Astrocyte of the spinal cord (primary cell): Measurements from ENCODE around the gene TAF3.

Source experiments
- DNase-seq: peaks from one replicate; pipeline ENCODE4 v3.0.0; 2011; ENCODE audit warnings: low read depth, low spot score
- H3K4me3 ChIP-seq: 2 replicates; pipeline ENCODE4 v1.5.1; 2011; ENCODE audit warnings: low read depth, mild to moderate bottlenecking, low read length, moderate library complexity
- in situ Hi-C: cut with HindIII; loops from 2 replicates; pipeline ENCODE4 v1.10.0; 2017; ENCODE audit warnings: low sequenced_read_pairs
- TF ChIP-seq, protein P1 (sequence below): IDR thresholded peaks from 2 replicates; pipeline ENCODE4 v1.5.1; 2012; ENCODE audit warnings: low read depth, mild to moderate bottlenecking, low read length, inconsistent platforms

The TAF3 gene

DNA sequence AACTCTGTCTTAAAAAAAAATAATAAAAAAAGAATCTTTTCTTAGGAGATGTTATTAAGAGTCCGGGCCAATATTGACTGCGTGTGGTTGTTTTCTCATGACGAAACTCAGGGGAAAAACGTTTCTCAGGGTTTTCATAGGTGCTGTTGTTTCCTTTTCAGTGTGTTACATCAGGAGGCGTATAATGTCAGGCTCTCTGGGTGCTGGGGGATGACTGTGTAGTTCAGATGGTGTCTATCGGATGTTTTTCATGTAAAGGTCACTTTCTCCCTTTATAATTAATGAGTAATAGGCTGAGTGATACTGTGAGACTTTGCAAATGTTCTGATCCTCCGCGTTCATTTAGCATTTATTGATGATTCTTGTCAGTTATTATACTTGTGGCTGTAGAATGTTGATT lies 84.1 kb downstream of the TAF3 start:
- no peak for DNase-seq
- TF ChIP-seq, protein P1, sequence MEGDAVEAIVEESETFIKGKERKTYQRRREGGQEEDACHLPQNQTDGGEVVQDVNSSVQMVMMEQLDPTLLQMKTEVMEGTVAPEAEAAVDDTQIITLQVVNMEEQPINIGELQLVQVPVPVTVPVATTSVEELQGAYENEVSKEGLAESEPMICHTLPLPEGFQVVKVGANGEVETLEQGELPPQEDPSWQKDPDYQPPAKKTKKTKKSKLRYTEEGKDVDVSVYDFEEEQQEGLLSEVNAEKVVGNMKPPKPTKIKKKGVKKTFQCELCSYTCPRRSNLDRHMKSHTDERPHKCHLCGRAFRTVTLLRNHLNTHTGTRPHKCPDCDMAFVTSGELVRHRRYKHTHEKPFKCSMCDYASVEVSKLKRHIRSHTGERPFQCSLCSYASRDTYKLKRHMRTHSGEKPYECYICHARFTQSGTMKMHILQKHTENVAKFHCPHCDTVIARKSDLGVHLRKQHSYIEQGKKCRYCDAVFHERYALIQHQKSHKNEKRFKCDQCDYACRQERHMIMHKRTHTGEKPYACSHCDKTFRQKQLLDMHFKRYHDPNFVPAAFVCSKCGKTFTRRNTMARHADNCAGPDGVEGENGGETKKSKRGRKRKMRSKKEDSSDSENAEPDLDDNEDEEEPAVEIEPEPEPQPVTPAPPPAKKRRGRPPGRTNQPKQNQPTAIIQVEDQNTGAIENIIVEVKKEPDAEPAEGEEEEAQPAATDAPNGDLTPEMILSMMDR = no peak
- in situ Hi-C loops = no loop called here
- no peak overlapping the region for H3K4me3 ChIP-seq

DNA sequence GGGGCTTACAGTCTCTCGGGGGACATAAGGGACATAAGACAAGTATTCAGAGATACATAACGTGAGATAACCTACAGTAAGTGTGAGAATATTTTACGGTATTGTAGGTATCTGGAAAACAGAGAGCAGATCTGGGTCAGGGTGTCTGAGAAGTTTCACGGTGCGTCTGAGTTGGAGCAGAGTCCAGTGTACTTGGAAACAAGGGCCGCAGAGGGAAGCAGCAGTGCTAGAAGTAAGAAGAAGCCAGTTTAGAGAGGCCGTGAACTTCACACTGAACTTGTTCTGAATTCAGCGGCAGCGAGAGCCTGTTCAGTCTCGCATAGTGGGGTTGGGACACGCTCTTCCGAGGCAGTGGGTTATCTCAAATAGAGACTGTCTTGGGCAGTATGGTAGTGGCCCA lies 85.5 kb downstream of the TAF3 start:
- no peak for DNase-seq
- TF ChIP-seq, protein P1 = no peak
- in situ Hi-C loops = no loop called here
- H3K4me3 ChIP-seq = no peak overlapping the region

DNA sequence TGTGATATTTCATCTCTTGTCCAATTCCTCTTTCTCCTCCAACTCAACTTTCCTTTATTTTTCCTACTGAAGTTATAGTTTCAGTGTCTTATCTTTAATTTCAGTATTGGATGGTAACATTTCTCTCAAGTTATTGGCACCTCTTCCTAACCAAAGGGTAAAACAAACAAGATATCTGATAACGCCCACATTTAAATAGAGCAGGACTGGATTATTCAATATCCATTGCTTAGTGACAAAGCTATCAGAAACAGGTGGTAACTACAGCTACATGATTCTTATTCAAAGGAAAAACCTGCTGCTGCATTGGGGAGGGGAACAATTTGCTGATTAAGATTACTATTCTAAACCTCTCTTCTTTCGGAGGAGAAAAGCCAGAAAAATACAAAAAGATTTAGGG lies 87.8 kb downstream of the TAF3 start:
- DNase-seq = no peak
- H3K4me3 ChIP-seq = no peak overlapping the region
- TF ChIP-seq, protein P1 = no peak
- in situ Hi-C loops = no loop called here

DNA sequence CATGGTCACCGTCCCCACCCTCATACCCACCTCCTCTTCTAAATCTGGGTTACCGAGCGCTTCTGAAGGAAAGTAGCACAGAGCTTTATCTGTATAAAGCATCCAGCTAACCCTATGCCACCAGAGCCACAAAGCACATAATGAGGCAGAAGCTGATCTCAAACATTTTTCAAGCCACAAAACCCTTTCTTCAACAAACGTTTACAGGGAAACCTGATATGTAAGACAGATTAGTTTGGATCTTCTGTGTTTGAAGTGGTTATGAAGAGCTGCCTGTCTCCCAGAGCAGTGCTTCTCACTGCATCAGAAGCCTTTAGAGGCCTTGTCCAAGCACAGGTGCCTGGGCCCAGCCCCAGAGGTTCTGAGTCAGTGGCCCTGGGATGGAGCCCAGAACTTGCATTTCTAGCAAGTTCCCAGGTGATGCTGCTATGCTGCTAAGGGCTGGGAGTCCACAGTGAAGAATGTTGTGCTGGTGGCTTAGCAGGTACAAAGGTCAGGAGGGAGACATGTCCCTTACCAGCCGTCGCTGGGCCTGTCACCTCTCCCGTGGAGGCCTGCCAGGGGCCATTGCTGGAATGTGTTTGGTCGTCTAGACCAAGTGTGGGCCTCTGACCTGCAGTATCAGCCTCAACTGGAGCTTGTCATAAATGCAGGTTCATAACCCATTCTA lies 90.4 kb downstream of the TAF3 start:
- no peak overlapping the region for H3K4me3 ChIP-seq
- in situ Hi-C loops = no loop called here
- TF ChIP-seq, protein P1 = no peak
- no peak for DNase-seq

DNA sequence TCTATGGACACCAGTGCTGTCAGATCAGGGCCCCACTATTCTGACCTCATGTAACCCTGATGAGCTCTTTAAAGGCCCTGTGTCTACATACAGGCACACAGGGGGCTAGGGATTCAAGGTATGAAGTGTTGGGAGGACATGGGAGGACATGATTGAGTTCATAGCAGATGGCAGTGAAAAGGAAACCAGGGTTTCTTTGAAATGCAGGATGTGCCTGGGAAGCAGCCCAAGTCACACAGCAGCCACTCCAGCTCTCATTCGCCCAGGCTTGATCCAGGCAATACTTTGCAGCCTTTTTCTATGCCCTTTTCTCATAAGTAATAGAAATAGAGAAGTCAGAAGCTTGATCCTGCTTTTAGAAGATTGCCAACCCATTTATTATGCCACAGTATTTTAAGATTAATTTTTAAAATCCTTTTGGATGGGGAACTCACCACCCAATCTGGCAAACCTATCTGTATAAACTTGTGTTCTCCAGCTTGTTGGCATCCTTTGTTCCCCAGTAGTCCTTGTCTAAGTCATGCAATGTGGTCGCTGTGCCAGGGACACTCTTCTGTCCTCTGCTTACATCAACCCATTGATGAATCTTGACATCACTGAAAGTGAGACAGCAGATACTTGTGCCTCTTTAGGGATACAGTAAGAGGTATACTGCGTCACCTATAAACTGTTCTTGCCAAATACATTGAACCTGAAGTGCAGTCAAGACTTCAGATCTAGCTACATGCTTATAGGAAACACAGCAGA lies 95.0 kb downstream of the TAF3 start:
- in situ Hi-C loops = no loop called here
- TF ChIP-seq, protein P1 = no peak
- H3K4me3 ChIP-seq = no peak overlapping the region
- no peak for DNase-seq

DNA sequence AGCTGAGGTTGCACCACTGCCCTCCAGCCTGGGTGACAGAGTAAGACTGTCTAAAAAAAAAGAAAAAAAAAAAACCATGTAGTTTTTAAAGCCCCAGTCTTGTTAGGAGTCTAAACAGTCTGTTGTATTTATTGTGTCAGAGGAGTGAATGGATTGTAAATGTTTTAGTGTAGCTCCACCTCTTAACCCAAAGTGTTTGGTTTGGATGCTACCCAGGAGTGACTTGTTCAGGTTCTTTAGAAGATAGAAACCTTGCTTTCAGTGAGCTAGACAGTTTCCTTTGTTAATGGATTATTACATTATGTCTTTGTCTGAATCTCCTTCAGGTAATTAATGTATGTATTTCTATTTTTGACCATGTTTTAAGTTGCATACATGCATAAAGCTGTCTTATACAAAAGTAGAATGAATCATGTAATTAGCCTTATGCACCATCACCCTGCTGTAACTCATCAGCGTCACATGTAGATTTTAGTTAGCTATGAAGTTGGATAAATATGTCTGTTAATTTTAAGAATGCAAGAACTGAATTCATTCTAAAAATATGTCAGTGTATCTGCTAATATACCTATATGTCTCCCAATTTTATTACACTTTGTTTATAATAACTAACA lies 97.7 kb downstream of the TAF3 start:
- no peak overlapping the region for H3K4me3 ChIP-seq
- in situ Hi-C loops = no loop called here
- TF ChIP-seq, protein P1 = no peak
- peak; percentile 64 for DNase-seq
